HuH-7 (cell line): ENCODE measurements around the gene RIPK4.
A peak's percentile ranks its signal among the peaks of the same experiment; 100 is the strongest.
"Not testable (repeated sequence)": the region's sequence is repeated elsewhere in the genome, so short reads cannot be mapped to it uniquely, and the experiment has no call there.

Experiments used
- DNase-seq: peaks from one replicate; pipeline ENCODE4 v3.0.0; 2011; ENCODE audit warnings: low spot score

Gene RIPK4

GRCh38 chr21:41795726-41796125 lies 28.9 kb upstream of the RIPK4 start:
- no peak for DNase-seq

- no peak for DNase-seq
These were observed 27.7 kb upstream of the RIPK4 start for GRCh38 chr21:41794600-41794999.

GRCh38 chr21:41792711-41793110 lies 25.9 kb upstream of the RIPK4 start:
- DNase-seq = no peak

GRCh38 chr21:41786509-41786987 lies 19.7 kb upstream of the RIPK4 start:
- no peak for DNase-seq

- DNase-seq = not testable (repeated sequence)
These were observed 18.4 kb upstream of the RIPK4 start for GRCh38 chr21:41785262-41785661.

GRCh38 chr21:41784456-41785102 lies 17.7 kb upstream of the RIPK4 start:
- DNase-seq = no peak

GRCh38 chr21:41783476-41784180 lies 16.8 kb upstream of the RIPK4 start:
- no peak for DNase-seq

- DNase-seq = no peak
These were observed 14.2 kb upstream of the RIPK4 start for GRCh38 chr21:41781050-41781410.

- no peak for DNase-seq
These were observed 13.6 kb upstream of the RIPK4 start for GRCh38 chr21:41780337-41781049.

- DNase-seq = no peak
These were observed 12.8 kb upstream of the RIPK4 start for GRCh38 chr21:41779659-41780058.

GRCh38 chr21:41778930-41779600 lies 12.2 kb upstream of the RIPK4 start:
- DNase-seq = no peak

- peak; percentile 70 for DNase-seq
These were observed 11.3 kb upstream of the RIPK4 start for GRCh38 chr21:41777951-41778815.

- DNase-seq = no peak
These were observed 9.9 kb upstream of the RIPK4 start for GRCh38 chr21:41776778-41777177.

GRCh38 chr21:41775149-41775472 lies 8.3 kb upstream of the RIPK4 start:
- no peak for DNase-seq

- no peak for DNase-seq
These were observed 7.8 kb upstream of the RIPK4 start for GRCh38 chr21:41774467-41775148.

GRCh38 chr21:41772351-41773080 lies 5.7 kb upstream of the RIPK4 start:
- DNase-seq = no peak

GRCh38 chr21:41771625-41771945 lies 4.7 kb upstream of the RIPK4 start:
- DNase-seq = no peak

GRCh38 chr21:41770901-41771624 lies 4.2 kb upstream of the RIPK4 start:
- no peak for DNase-seq

- DNase-seq = no peak
These were observed 3.1 kb upstream of the RIPK4 start for GRCh38 chr21:41769933-41770332.

- no peak for DNase-seq
These were observed 2.7 kb upstream of the RIPK4 start for GRCh38 chr21:41769521-41769920.
